Heart left ventricle (tissue), 13 donors: ENCODE measurements around the gene TAAR6.

Experiments
- CTCF ChIP-seq, 12 donors: fragments of 200-600 bp; sonication (generic) in 4 of 12; IDR thresholded peaks; one replicate each; pipeline versions ENCODE4 v1.5.0 to v1.8.0; 2018 to 2022; ENCODE audit warnings: antibody characterized with exemption in 12 of 12, mild to moderate bottlenecking in 5 of 12
- POLR2A ChIP-seq, 2 donors: fragments of 450-650 bp; IDR thresholded peaks; one replicate each; pipeline ENCODE4 v1.6.1; 2017; ENCODE audit warnings: antibody characterized with exemption in 2 of 2, mild to moderate bottlenecking in 2 of 2, moderate library complexity in 2 of 2
- donor health status: ischemic (EF 13 %, LVEDD 7.1; RV severe dilation, severe dysfunction).
- donor health status: DM: no; HTN: yes; CAD: no.
- donor health status: DM: no; HTN: no; CAD: no.
- donor health status: ischemic (EF 25% LVEDD 6.9; RV normal size, moderate dysfunction).
- donor health status: ischemic (EF 25% LVEDD 5.7; RV mildly dilated, moderate dysfunction).
- donor health status: ischemic (EF 35%, LVEDD 5.7; RV mildly dilated, moderate dysfunction).
- donor health status: nonischemic (EF 11% LVEDD 7.7; RV severe dilation, severe dysfunction).
- donor health status: DM: yes; HTN: yes; CAD: no.
- donor health status: PGD.
- donor health status: ischemic (EF 29% LVEDD 5.4; RV normal size, mild dysfunction).
- donor health status: nonischemic (EF 23%, LVEDD 6.1; RV moderate dilation, normal function).

GRCh38 chr6:132607544-132608233, 37.6 kb downstream of the TAAR6 start:
- TF ChIP-seq CTCF (IDR thresholded peaks at IDR 0.05) (no peak), POLR2A (IDR thresholded peaks at IDR 0.05) (no peak)
